ENCODE data around the gene CLPX. TPM values are rescaled to one million over a fixed set of nuclear protein-coding genes. Genes with fewer than 3 reads are reported as not detected.
"Not testable (repeated sequence)": the region's sequence is repeated elsewhere in the genome, so short reads cannot be mapped to it uniquely, and the experiment has no call there.

CLPX gene
- total and polyA plus RNA-seq, 9 of the 15 experiments (the other 6 are each of a cell fraction or from before 2014, with no cell fraction given): 11.2 to 83.3 (median 51.3) TPM

DNA sequence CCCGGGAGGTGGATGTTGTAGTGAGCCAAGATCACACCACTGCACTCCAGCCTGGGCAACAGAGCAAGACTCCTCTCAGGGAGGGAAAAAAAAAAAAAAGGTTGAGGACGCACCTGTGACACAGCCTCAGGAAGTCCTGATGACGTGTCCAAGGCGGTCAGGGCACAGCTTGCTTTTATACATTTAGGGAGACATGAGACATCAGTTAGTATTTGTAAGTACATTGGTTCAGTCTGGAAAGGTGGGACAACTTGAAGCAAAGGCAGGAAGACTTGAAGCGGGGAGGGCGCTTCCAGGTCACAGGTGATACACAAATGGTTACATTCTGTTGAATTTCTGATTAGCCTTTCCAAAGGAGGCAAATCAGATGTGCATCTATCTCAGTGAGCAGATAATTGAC lies 46.5 kb downstream of the CLPX start:
- in situ Hi-C loops (cut with MboI); H3K27me3 ChIP-seq (ENCODE audit: control insufficient read depth in 2 of 2, insufficient read depth in 2 of 2, low read length in 2 of 2); H3K9me3 ChIP-seq (replicated peaks; ENCODE audit: control insufficient read depth, insufficient read depth, low read depth, low read length); ATAC-seq; intact Hi-C loops (cut with micrococcal nuclease); H3K4me1 ChIP-seq (replicated peaks in 1 of 2; ENCODE audit: control insufficient read depth in 2 of 2, insufficient read depth in 2 of 2, low read length in 2 of 2); H3K4me2 ChIP-seq (ENCODE audit: insufficient read depth, low read length); H3K27ac ChIP-seq (ENCODE audit: extremely low read depth, low read depth, low read length); H3K9ac ChIP-seq (ENCODE audit: insufficient read depth in 1 of 2, low read depth in 2 of 2, low read length in 2 of 2); H4K20me1 ChIP-seq (replicated peaks; ENCODE audit: control insufficient read depth, insufficient read depth, low read length); BruUV-seq (replicated peaks); FAIRE-seq; H3K4me3 ChIP-seq; H3K79me2 ChIP-seq (ENCODE audit: control insufficient read depth, insufficient read depth, low read length); H3K36me3 ChIP-seq (ENCODE audit: control insufficient read depth, insufficient read depth, low read length); CTCF ChIA-PET (ENCODE audit: low intra/inter-chr PET ratio); DNase-seq (ENCODE audit: extremely low read depth in 1 of 4, low spot score in 3 of 4); H2AFZ ChIP-seq (ENCODE audit: low read depth, low read length); H3K9me1 ChIP-seq (ENCODE audit: control insufficient read depth, insufficient read depth, low read length): not testable (repeated sequence)
- POLR2A ChIA-PET: interaction anchor here (1.4 kb wide), 1 partner anchor 166 kb away, joined by 6 read pairs; the partner anchor contains the start of gene RNU5B-1
- 29% methylated on average over 6 of the region's 6 CpGs for WGBS (ENCODE audit: insufficient coverage, low coverage, missing lambda C conversion rate)
- TF ChIP-seq ZNF121 (CRISPR knock-in tag; conservative IDR thresholded peaks at IDR 0.05): peak; percentile 29

DNA sequence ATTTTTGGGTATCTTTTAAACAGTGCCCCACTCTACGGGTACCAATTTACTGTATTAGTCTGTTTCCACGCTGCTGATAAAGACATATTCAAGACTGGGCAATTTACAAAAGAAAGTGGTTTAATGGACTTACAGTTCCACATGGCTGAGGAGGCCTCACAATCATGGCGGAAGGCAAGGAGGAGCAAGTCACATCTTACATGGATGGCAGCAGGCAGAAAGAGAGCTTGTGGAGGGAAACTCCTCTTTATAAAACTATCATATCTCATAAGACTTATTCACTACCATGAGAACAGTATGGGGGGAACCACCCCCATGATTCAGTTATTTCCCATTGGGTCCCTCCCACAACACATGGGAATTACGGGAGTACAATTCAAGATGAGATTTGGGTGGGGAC lies 47.2 kb downstream of the CLPX start:
- in situ Hi-C loops (cut with MboI); H4K20me1 ChIP-seq (replicated peaks; ENCODE audit: control insufficient read depth, insufficient read depth, low read length); DNase-seq (ENCODE audit: extremely low read depth in 1 of 4, low spot score in 3 of 4); H2AFZ ChIP-seq (ENCODE audit: low read depth, low read length); H3K4me2 ChIP-seq (ENCODE audit: insufficient read depth, low read length); ATAC-seq; intact Hi-C loops (cut with micrococcal nuclease); BruUV-seq (replicated peaks); H3K9me1 ChIP-seq (ENCODE audit: control insufficient read depth, insufficient read depth, low read length); H3K36me3 ChIP-seq (ENCODE audit: control insufficient read depth, insufficient read depth, low read length); CTCF ChIA-PET (ENCODE audit: low intra/inter-chr PET ratio); H3K9me3 ChIP-seq (replicated peaks; ENCODE audit: control insufficient read depth, insufficient read depth, low read depth, low read length); H3K4me3 ChIP-seq; H3K27me3 ChIP-seq (ENCODE audit: control insufficient read depth in 2 of 2, insufficient read depth in 2 of 2, low read length in 2 of 2); FAIRE-seq; H3K9ac ChIP-seq (ENCODE audit: insufficient read depth in 1 of 2, low read depth in 2 of 2, low read length in 2 of 2); POLR2A ChIA-PET; H3K27ac ChIP-seq (ENCODE audit: extremely low read depth, low read depth, low read length); H3K4me1 ChIP-seq (replicated peaks in 1 of 2; ENCODE audit: control insufficient read depth in 2 of 2, insufficient read depth in 2 of 2, low read length in 2 of 2): not testable (repeated sequence)
- WGBS (ENCODE audit: insufficient coverage, low coverage, missing lambda C conversion rate): 36% methylated on average over 4 of the region's 4 CpGs
- TF ChIP-seq ZNF431 (CRISPR knock-in tag; IDR thresholded peaks at IDR 0.05): peak; percentile 99
- peaks cover 15% of the 10 kb centered on the region for H3K79me2 ChIP-seq (ENCODE audit: control insufficient read depth, insufficient read depth, low read length)

Data from K562 (cell line).